DMS 273 treated with DMSO at 0.1 percent for 48 hours (cell line): ENCODE measurements around the gene CLEC19A.

Experiments used
- DNase-seq: peaks from one replicate; lab custom pipeline; 2025; lab: John Stamatoyannopoulos, UW

The CLEC19A gene

DNA sequence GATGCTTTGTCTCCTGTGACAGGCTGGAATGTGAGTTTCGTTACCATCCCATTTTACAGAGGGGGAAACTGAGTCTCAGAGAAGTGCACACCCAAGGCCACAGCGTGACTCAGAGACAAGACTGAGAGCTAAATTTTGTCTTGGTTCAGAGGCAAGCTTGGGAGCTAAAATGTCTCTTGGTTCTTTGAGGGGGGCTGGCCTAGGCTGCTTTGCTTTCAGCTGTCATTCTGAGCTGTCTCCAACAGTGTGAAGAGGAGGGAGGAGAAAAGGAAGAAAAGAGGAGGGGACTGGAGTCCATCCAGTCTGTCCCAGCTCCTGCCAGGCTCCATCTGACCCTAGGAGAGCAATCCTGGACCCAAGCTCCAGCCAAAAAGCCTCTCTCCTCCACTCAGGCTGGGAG, at the start of gene CLEC19A:
CLEC19A (plus strand) TSS at position 301 of the 400 bp plus-strand sequence. CDS start 121 bp downstream, outside the sequence.
- DNase-seq: no peak

DNA sequence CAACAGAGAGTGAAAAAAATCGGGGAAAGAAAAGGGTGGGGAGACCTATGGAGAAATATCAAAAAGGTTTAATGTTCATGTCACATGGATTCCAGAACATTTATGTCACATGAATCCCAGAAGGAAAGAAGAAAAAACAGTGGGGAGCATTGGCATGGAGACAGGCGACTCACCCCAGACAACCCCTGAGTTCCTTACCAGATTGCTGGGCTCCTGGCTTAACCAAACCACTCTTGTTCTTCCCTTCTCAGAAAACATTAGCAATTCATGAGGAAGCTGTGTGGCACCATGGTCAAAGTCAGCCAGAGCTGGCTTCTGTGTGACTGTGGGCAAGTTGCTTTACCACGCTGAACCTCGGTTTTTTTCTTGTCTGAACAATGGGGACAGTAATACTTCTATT, 49.6 kb upstream of the CLEC19A start:
- no peak for DNase-seq

DNA sequence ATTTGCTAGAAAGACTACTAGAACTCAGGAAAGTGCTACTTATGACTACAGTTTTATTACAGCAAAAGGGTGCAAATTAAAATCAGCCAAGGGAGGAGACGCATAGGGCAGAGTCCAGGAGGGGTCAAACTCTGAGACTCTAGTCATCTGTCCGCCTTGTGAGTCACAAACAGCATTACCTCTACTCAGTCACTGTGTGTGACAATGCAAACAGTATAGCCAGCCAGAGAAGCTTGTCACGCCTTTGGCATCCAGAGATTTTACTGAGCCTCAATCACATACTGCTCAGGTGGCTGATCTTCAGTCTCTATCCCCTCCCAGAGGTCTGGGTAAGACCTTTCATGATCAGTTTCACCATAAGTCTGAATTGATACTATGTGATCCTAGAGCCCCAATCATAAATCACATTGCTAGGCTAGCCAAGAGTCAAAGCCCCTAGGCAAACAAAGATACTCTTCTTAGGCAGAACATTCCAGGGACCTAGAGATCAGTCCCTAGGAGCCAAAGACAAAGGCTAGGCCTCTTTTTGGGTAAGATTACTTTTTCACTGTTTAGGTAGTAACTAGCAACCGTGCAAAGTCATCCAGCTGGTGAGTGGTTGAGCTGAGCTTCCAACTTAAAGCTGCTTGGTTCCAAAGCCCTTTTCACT, 48.8 kb upstream of the CLEC19A start:
- no peak for DNase-seq

DNA sequence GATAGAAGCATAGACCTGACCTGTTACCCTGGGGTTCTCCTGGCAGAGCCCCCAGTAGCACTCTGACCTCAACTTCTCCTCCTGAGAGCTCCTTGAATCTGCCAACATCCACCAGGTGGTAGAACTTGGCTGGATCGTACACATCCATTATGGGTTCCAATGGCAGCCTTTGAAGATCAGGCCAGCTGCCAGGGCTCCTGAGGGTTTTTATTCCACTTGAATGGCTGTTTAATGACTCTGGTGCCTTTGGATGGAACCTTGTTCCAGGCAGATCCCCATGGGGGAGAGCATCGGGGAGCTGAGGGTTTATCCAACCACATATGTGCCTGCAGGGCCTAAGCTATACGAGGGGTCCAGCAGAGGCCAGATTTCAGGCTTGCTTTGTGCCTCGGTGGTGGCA, 47.1 kb upstream of the CLEC19A start:
- peak; percentile 63 for DNase-seq

DNA sequence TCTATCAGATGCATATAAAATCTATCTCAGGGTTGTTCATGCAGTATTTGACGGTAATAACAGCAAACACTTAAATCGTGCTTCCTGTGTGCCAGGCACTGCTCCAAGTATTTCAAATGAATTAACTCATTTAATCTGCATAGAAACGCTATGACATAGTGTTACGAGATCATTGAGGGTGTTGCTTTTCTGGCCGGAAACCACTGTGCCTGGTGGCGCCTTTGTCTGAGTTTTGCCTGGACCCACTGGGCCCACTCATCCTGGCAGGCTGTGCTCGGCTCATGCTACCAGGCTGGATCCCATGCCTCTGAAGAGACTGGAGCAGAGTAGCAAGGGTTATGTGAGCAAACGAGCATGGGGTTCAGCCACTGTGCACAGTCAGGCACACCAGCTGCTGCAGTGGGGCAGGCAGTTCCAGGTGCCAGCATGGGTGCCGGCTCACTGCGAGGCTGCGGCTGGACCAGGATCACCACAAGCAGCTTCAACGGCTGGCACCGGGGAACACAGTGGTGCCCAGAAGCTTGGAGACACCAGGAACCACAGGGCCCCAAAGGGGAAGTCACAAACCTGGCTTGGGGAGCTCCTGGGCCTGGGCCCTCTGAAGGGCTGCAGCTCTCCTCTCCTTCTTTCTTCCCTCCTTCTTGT, 45.9 kb upstream of the CLEC19A start:
- no peak for DNase-seq

DNA sequence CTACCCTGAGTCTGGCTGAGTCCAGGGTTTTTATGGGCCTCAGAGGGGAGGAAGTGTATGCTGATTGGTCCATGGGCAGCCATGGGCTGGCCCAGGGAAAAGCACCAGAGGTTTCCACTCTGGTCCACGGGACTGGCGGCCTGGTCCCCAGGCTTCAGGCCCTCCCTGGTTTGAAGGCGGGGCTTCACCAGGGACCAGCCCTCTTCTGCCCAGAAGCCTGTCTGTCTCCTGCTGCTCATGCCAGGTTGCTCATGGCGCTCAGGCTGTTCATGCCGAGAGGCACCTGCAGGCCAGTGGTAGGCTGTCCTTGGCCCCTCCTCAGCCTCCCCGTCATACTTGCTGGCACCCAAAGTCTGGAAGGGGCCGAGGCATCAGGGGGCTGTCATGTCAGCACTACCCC, 45.0 kb upstream of the CLEC19A start:
- no peak for DNase-seq

DNA sequence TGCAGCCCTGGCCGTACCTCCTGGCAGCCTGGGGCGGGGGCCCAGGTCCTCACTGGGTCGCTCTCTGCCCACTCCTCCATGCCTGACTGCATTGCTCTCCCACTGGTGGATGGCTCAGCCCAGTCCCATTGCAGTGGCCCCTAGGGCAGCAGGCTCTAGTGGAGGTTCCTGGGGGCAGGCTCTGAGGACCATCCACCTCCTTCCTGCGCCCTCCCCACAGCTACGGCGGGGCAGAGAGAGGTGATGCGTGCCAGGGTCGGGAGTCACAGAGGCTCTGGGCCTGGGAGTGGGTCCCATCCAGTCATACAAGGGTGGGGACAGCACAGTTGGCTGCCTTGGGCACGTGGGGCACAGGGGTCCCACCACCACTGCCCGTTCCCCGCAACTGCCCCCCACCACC, 44.0 kb upstream of the CLEC19A start:
- no peak for DNase-seq

DNA sequence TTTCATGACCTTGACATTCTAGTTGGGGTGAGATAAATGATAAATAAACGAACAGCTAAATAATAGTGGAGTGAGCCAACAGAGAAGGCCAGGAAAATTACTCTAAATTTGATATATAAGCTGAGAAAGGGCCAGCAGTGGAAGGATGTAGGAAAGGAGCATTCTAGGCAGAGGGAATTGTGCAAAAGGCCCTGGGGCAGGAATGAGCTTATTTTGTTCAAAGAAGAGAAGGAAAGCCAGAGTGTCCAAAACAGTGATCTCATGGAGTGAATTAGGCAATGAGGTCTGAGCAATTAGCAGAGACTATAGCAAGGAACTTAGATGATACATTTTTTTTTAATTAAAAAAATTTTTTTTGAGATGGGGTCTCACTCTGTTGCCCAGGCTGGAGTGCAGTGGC, 43.3 kb upstream of the CLEC19A start:
- DNase-seq: no peak

DNA sequence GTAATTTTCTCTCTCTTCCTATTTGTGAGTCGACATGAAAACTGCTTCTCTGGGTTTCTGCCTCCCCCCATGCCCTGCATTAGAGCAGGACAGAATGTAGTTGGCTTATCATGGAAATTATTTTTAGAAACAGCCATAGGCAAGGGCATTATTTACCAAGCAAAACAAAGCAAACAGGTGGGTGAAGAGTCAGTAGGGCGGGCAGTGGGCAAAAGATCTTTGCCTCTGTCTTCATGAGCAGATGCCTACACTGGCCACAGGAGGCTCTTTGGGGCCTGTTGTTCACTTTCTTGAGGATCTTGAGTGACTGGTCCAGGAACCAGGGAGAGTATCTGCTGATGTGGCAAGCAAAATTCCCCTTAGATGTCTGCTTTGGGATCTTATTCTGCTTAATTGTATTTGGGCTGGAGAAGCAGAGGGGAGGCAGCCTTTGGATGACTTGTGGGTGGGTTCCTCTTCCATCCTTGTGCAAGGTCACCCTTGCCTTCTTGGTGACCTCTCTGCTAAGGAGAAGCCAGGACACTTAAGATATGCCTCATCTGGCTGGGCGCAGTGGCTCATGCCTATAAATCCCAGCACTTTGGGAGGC, 42.5 kb upstream of the CLEC19A start:
- no peak for DNase-seq

DNA sequence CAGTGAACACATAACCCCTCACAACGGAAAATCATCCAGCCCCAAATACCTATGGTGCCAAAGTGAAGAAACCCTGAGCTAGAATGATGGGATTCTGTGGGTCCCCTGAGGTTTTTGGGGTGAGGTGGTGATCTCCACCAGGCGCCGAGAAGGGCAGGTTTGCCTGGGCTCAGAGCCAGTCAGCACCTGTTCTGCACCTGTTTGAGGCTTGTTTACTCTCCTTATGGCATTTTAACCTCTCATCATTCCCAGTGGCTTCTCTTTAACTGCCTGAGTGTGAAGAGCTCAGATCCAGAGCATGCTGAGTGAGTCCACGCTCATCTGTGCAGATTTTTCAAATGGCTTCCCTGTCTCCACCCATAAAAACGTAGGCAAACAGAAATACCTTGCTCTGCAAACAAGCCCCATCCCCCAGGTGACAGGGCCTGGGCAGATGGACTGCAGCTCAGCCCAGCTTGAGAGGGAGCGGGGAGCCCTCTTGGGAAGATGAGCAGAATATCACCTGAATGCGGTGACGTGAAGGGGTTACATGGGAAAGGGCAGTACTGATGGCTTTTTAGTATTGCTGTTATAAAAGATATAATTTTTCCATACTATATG, 40.1 kb upstream of the CLEC19A start:
- DNase-seq: no peak

DNA sequence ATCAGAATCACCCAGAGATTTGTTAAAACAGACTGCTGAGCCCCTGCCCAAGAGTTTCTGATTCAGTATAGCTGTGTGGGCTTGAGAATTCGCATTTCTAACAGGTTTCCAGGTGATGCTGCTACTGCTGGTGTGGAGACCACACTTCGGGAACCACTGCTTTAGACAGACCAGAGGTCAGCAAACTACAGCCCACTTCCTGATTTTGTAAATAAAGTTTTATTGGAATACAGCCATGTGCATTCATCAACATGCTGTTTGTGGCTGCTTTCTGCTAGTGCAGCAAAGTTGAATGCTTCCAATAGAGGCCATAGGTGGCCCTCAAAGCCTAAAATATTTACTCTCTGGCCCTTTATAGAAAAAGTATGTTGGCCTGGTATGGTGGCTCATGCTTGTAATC, 32.6 kb upstream of the CLEC19A start:
- no peak for DNase-seq

DNA sequence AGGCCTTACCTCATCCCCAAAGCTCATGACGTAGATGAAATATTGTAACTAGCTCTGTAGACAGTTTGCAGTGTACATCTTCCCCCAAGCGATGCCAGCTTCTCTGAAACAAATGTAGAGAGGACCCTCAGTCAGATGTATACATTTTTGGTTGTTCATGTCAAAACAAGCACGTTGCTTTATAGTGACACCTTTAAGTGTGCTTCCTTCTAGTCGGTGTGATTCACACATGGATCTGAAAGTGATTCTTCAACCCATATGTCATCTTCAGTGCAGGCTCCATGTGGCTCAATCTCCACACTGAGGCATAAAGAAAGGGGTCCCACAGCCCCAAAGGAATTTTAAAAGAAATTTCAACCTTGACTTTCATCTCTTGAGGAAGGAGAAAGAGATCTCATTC, 30.9 kb upstream of the CLEC19A start:
- DNase-seq: no peak

DNA sequence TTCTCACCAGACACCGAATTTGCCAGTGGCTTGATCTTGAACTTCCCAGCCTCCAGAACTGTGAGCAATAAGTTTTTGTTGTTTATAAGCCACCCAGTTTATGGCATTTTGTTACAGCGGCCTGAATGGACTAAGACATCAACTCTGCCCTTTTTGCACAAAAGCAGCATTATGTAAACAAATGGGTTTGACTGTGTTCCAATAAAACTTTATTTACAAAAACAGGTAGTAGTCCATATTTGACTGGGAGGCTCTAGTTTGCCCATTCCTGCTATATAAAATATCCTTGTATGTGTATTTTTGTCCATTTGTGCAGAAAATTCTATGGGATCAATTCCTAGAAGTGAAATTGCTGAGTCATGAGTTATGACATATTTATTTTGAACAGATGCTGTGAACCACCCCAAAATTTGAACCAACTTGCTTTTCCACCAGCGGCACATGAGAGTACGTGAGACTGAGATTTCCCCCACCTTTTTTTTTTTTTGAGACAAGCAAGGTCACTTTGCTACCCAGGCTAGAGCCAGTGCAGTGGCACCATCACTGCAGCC, 21.3 kb upstream of the CLEC19A start:
- no peak for DNase-seq

DNA sequence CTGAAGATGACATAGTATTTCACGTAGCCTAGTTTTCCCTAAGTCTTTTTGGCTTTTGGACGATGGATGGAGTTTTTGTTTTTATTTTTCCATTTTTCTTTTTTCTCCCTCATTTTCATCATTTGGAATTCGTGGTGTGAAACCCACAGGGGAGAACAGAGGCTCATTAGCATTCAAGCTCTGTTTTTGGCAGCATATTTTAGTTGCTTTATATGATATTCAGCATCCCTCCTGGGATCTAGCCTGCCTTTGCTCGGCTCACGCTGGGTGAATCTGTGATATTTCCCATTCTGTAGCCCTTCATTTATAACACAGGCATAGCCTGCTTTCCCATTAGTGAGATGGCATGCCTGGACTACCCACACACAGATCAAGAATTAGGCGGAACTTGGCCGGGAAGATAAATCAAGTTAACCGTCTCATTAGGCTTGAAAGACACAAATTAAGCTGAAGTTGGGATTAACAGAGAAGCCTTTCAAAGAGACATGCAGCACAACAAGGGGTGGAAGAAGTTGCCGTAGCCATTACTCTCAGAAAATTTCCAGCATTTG, 20.1 kb upstream of the CLEC19A start:
- DNase-seq: no peak

DNA sequence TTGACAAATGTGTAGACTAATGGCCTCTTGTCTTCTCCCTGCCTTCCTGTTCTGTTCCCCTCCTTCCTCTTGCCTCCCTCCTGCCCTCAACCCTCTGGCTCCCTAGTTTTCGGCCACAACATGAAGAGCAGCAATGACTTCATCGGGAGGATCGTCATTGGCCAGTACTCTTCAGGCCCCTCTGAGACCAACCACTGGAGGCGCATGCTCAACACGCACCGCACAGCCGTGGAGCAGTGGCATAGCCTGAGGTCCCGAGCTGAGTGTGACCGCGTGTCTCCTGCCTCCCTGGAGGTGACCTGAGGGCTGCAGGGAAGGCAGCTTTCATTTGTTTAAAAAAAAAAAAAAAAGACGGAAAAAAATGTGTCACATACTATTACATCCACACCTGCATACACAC, 18.8 kb upstream of the CLEC19A start:
- no peak for DNase-seq

DNA sequence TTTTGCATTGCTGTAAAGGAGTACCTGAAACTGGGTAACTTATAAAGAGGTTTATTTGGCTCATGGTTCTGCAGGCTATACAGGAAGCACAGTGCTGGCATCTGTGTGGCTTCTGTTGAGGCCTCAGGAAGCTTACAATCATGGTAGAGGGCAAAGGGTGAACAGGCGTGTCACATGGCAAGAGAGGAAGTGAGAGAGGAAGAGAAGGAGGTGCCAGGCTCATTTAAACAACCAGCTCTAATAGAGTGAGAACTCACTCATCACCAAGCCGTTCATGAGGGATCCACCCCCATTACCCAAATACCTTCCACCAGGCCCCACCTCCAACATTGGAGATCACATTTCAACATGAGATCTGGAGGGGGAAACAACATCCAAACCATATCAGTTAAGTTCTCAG, 16.4 kb upstream of the CLEC19A start:
- DNase-seq: no peak

DNA sequence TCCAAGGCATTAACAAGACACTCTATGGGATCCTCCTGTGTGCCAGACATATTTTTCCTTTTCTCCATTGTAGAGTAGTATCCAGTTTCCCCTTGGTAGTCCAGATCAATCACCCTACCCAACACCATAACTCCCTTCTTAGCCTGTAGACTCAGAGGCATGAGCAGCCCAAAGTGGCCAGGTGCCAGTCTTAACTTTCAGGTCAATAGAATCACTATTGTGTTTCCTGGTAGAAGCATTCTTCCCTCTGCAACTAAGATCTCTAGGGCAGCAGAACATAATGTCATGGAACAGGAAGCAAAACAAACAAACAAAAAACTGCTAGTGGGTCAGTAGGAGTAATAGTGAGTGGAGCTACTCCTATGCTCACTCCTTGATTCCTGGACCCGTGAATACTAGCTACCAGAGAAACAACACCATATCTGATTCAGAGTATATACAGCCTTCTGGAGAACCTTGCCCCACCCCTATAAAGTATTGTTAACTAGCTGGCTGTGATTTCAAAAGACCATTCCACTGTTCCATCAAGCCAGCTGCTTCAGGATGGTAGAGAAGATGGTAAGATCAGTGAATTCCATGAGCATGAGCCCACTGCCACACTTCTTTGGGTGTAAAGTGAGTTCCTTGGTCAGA, 11.2 kb upstream of the CLEC19A start:
- DNase-seq: no peak

DNA sequence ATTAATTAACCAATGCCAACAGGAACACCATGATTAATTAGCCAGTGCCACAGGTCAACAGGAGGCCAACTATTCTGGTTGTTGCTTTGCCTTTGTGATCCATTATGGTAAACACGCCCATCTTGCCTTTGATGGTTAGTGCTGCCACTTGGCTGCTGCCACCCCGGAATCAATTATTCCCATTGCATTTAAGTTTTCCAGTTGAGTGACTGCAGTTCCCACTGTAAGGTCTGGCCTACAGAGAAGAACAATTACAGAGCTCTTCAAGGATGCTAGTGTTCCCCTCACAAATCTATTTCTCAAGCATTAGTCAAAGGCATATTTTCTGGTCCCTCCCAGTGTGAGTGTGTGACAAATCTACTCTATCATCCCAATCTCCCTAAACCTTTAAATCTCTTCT, 7.1 kb upstream of the CLEC19A start:
- DNase-seq: no peak

DNA sequence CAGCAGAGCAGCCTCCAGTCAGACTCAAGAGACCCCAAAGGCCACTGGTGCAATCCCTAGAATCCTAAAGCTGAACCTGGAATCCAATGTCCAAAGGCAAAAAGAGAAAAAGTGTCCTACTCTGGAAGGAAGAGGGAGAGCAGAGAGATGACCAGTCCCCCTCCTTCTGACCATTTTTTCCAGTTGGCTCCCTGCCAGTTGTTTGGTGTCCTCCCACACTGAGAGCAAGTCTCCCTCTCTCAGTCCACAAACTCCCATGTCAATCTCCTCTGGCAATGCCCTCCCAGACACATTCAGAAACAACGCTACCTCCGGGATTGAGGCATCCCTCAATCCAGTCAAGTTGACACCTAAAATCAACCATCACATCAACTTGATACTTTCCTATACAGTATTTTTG, 4.3 kb upstream of the CLEC19A start:
- DNase-seq: no peak

DNA sequence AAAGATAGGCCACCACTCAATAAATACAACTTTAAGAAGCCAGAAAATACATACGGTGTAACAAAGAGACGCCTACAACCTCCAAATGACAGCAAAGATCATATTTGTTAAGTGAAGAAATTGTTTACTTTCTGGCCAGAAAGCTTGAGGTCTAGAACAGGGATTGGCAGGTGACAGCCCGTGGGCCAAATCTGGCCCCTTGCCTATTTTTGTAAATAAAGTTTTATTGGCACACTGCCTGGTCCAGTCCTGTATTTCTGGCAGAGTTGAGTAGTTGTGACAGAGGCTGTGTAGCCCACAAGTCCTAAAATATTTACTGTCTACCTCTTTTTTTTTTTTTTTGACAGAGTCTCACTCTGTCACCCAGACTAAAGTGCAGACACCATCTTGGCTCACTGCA, 3.4 kb upstream of the CLEC19A start:
- no peak for DNase-seq

DNA sequence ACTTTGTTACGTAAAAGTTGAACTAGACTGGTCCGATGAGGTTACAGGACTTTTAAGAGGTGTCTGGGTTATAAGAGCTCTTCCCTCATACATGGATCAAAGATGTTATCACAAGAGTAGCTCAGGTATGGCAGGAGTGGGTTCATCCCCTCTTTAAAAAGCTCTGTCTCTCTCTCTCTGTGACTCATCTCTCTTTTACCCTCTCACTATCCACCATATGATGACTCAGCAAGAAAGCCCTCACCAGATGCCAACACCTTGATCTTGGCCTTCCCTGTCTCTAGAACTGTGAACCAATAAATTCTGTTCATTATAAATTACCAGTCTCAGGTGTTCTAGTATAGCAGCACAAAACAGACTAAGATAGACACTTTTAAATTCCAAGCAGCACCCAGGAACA, 1.9 kb upstream of the CLEC19A start:
- peak; percentile 20 for DNase-seq

DNA sequence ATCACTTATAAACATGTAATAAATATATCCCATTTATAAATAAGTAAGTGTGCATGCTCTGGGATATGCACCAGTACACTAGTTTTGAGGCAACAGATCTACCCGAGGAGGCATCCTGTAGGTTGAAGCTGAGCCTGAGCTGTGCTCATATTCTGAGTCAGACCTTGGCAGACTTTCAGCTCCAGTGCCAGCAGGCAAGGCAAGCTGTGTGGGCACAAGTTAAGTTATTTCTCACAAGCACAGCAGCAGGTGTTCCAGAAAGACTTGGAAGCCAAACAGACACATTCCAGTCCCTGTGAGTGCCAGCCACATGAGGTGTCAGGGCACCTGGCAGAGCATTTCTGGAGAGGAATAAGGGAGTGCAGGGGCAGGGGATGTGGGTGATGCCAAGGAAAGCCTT, 1.3 kb upstream of the CLEC19A start:
- DNase-seq: peak; percentile 85
